Effector memory CD8-positive, alpha-beta T cell (primary cell): ENCODE results near the gene PTPN9.
"Not testable (repeated sequence)": the region's sequence is repeated elsewhere in the genome, so short reads cannot be mapped to it uniquely, and the experiment has no call there.

Experiments
- ATAC-seq: fragments of 150-1000 bp; cut with Tn5 transposase; replicated peaks from 2 replicates; pipeline ENCODE4 v1.10.0; 2021; ENCODE audit warnings: mild to moderate bottlenecking, moderate library complexity
- DNase-seq, 3 experiments: peaks; one replicate each; pipeline ENCODE4 v3.0.0; 2021
- H3K27ac Mint-ChIP-seq, 2 donors: one replicate each; pipeline ENCODE4 v1.8.0; 2022; ENCODE audit warnings: mild to moderate bottlenecking in 2 of 2, mixed read lengths in 2 of 2, moderate library complexity in 2 of 2
- H3K27me3 Mint-ChIP-seq, 2 donors: one replicate each; pipeline ENCODE4 v1.8.0; 2022; ENCODE audit warnings: mixed read lengths in 2 of 2
- H3K36me3 Mint-ChIP-seq: one replicate; pipeline ENCODE4 v1.8.0; 2022; ENCODE audit warnings: mild to moderate bottlenecking, moderate library complexity, mixed read lengths; ENCODE audit not compliant: insufficient read depth
- H3K4me1 Mint-ChIP-seq, 2 donors: one replicate each; pipeline ENCODE4 v1.8.0; 2022; ENCODE audit warnings: low read depth in 2 of 2, mixed read lengths in 2 of 2
- H3K4me3 Mint-ChIP-seq, 2 donors: one replicate each; pipeline ENCODE4 v1.8.0; 2022; ENCODE audit warnings: mild to moderate bottlenecking in 2 of 2, mixed read lengths in 2 of 2, moderate library complexity in 2 of 2
- H3K9me3 Mint-ChIP-seq, 2 donors: one replicate each; pipeline ENCODE4 v1.8.0; 2022; ENCODE audit warnings: mixed read lengths in 2 of 2

PTPN9 gene

GRCh38 chr15:75533945-75534344 lies 45.2 kb downstream of the PTPN9 start:
- DNase-seq (no peak), ATAC-seq (no peak)
- Mint-ChIP-seq H3K4me3 (no peak overlapping the region), H3K27me3 (no peaks in the 10 kb centered on the region), H3K27ac (peak overlapping the region; percentile 59 to 85), H3K36me3 (peaks cover 10% of the 10 kb centered on the region), H3K4me1 (peaks cover 17 to 45% of the 10 kb centered on the region in 2 donors), H3K9me3 (no peaks in the 10 kb centered on the region)

GRCh38 chr15:75532413-75533250 lies 46.5 kb downstream of the PTPN9 start:
- no peak for DNase-seq
- no peaks in the 10 kb centered on the region for H3K9me3 Mint-ChIP-seq
- no peak for ATAC-seq
- H3K4me3 Mint-ChIP-seq: no peak overlapping the region
- H3K27ac Mint-ChIP-seq: peak overlapping the region; percentile 59 to 85
- H3K27me3 Mint-ChIP-seq: no peaks in the 10 kb centered on the region
- peaks cover 10% of the 10 kb centered on the region for H3K36me3 Mint-ChIP-seq
- H3K4me1 Mint-ChIP-seq: peaks cover 17 to 39% of the 10 kb centered on the region in 2 donors

GRCh38 chr15:75531041-75531450 lies 48.1 kb downstream of the PTPN9 start:
- H3K4me1 Mint-ChIP-seq: peaks cover 19 to 39% of the 10 kb centered on the region in 2 donors
- peak overlapping the region; percentile 3 to 36 for H3K27ac Mint-ChIP-seq
- ATAC-seq (no peak), DNase-seq (no peak)
- H3K9me3 Mint-ChIP-seq: no peaks in the 10 kb centered on the region
- H3K36me3 Mint-ChIP-seq: peaks cover 11% of the 10 kb centered on the region
- no peaks in the 10 kb centered on the region for H3K27me3 Mint-ChIP-seq
- no peak overlapping the region for H3K4me3 Mint-ChIP-seq

- peaks cover 17% of the 10 kb centered on the region for H3K36me3 Mint-ChIP-seq
- no peak overlapping the region for H3K27ac Mint-ChIP-seq
- no peaks in the 10 kb centered on the region for H3K9me3 Mint-ChIP-seq
- no peak for DNase-seq
- H3K4me3 Mint-ChIP-seq: no peak overlapping the region
- ATAC-seq: no peak
- H3K27me3 Mint-ChIP-seq: no peaks in the 10 kb centered on the region
- peaks cover 19 to 32% of the 10 kb centered on the region in 2 donors for H3K4me1 Mint-ChIP-seq
These were observed 48.9 kb downstream of the PTPN9 start for GRCh38 chr15:75530169-75530568.

GRCh38 chr15:75525756-75526155 lies 53.4 kb downstream of the PTPN9 start:
- not testable (repeated sequence) for H3K4me1 Mint-ChIP-seq, ATAC-seq, H3K4me3 Mint-ChIP-seq, H3K9me3 Mint-ChIP-seq, DNase-seq, H3K27me3 Mint-ChIP-seq
- H3K27ac Mint-ChIP-seq: peak overlapping the region; percentile 16 to 82
- peaks cover 32% of the 10 kb centered on the region for H3K36me3 Mint-ChIP-seq

- H3K4me1 Mint-ChIP-seq: peaks cover 2 to 5% of the 10 kb centered on the region in 2 donors
- H3K36me3 Mint-ChIP-seq: peaks cover 59% of the 10 kb centered on the region
- ATAC-seq (no peak), DNase-seq (no peak)
- no peak overlapping the region for H3K4me3 Mint-ChIP-seq
- peak overlapping the region in 1 of 2 donors; percentile 25 for H3K27ac Mint-ChIP-seq
- H3K9me3 Mint-ChIP-seq: no peaks in the 10 kb centered on the region
- H3K27me3 Mint-ChIP-seq: no peaks in the 10 kb centered on the region
These were observed 56.1 kb downstream of the PTPN9 start for GRCh38 chr15:75523011-75523410.

GRCh38 chr15:75517233-75517632 lies 61.9 kb downstream of the PTPN9 start:
- Mint-ChIP-seq H3K27ac (peak overlapping the region; percentile 61 to 62), H3K27me3 (no peaks in the 10 kb centered on the region), H3K4me3 (no peak overlapping the region), H3K4me1 (no peaks in the 10 kb centered on the region), H3K9me3 (no peaks in the 10 kb centered on the region), H3K36me3 (peaks cover 74% of the 10 kb centered on the region)
- DNase-seq (no peak), ATAC-seq (no peak)

GRCh38 chr15:75508840-75509532 lies 70.1 kb downstream of the PTPN9 start:
- ATAC-seq: no peak
- no peaks in the 10 kb centered on the region for H3K9me3 Mint-ChIP-seq
- peak overlapping the region in 1 of 2 donors; percentile 35 for H3K27ac Mint-ChIP-seq
- peaks cover 0 to 3% of the 10 kb centered on the region in 2 donors for H3K4me1 Mint-ChIP-seq
- peak in 2 of 3 experiments; percentile 2 to 18 for DNase-seq
- H3K36me3 Mint-ChIP-seq: peaks cover 17% of the 10 kb centered on the region
- no peak overlapping the region for H3K4me3 Mint-ChIP-seq
- no peaks in the 10 kb centered on the region for H3K27me3 Mint-ChIP-seq

- Mint-ChIP-seq H3K27me3 (no peaks in the 10 kb centered on the region), H3K4me3 (no peak overlapping the region), H3K36me3 (peaks cover 19% of the 10 kb centered on the region), H3K9me3 (no peaks in the 10 kb centered on the region), H3K27ac (peak overlapping the region in 1 of 2 donors; percentile 56), H3K4me1 (no peaks in the 10 kb centered on the region)
- DNase-seq (no peak), ATAC-seq (no peak)
These were observed 76.8 kb downstream of the PTPN9 start for GRCh38 chr15:75502360-75502759.

- ATAC-seq: no peak
- no peaks in the 10 kb centered on the region for H3K9me3 Mint-ChIP-seq
These were observed 85.4 kb downstream of the PTPN9 start for GRCh38 chr15:75493732-75494131.

GRCh38 chr15:75483961-75484360 lies 95.2 kb downstream of the PTPN9 start:
- no peak overlapping the region for H3K4me3 Mint-ChIP-seq
- H3K27me3 Mint-ChIP-seq: no peaks in the 10 kb centered on the region
- peak overlapping the region; percentile 11 to 51 for H3K27ac Mint-ChIP-seq
- DNase-seq (no peak), ATAC-seq (no peak)
- no peaks in the 10 kb centered on the region for H3K9me3 Mint-ChIP-seq
- H3K4me1 Mint-ChIP-seq: peaks cover 0 to 4% of the 10 kb centered on the region in 2 donors
- peaks cover 24% of the 10 kb centered on the region for H3K36me3 Mint-ChIP-seq

More at GRCh38 chr15:75493732-75494131, 85.4 kb downstream of the PTPN9 start:
- no peaks in the 10 kb centered on the region for H3K4me1 Mint-ChIP-seq
- peaks cover 14% of the 10 kb centered on the region for H3K36me3 Mint-ChIP-seq
- peak overlapping the region in 1 of 2 donors; percentile 28 for H3K27ac Mint-ChIP-seq
- no peaks in the 10 kb centered on the region for H3K27me3 Mint-ChIP-seq
- no peak overlapping the region for H3K4me3 Mint-ChIP-seq
- no peak for DNase-seq

- H3K9me3 Mint-ChIP-seq, H3K4me1 Mint-ChIP-seq, H3K4me3 Mint-ChIP-seq, H3K27me3 Mint-ChIP-seq, DNase-seq, ATAC-seq: not testable (repeated sequence)
- Mint-ChIP-seq H3K27ac (peak overlapping the region; percentile 11 to 51), H3K36me3 (peaks cover 23% of the 10 kb centered on the region)
These were observed 95.6 kb downstream of the PTPN9 start for GRCh38 chr15:75483556-75483955.

GRCh38 chr15:75483106-75483505 lies 96.0 kb downstream of the PTPN9 start:
- ATAC-seq: no peak
- peak overlapping the region in 1 of 2 donors; percentile 11 for H3K27ac Mint-ChIP-seq

More at GRCh38 chr15:75483106-75483505, 96.0 kb downstream of the PTPN9 start:
- Mint-ChIP-seq H3K9me3 (no peaks in the 10 kb centered on the region), H3K27me3 (no peaks in the 10 kb centered on the region), H3K4me3 (no peak overlapping the region), H3K4me1 (peaks cover 0 to 4% of the 10 kb centered on the region in 2 donors), H3K36me3 (peaks cover 19% of the 10 kb centered on the region)
- no peak for DNase-seq
